Ovary (tissue), 3 donors: Measurements from ENCODE around the gene ASB11.

Experiments used
- CTCF ChIP-seq, 3 donors: fragments of 450-650 bp in 2 of 3; fragments of 200-600 bp in 1 of 3; IDR thresholded peaks; one replicate each; pipeline versions ENCODE4 v1.5.1 to v1.8.0; 2016 to 2022; ENCODE audit warnings: antibody characterized with exemption in 3 of 3, mild to moderate bottlenecking in 1 of 3
- EP300 ChIP-seq: sonication (generic); formaldehyde crosslinking; IDR thresholded peaks from one replicate; pipeline ENCODE4 v1.6.1; 2017; ENCODE audit warnings: antibody characterized with exemption
- POLR2A ChIP-seq: fragments of 450-650 bp; IDR thresholded peaks from one replicate; pipeline ENCODE4 v1.6.1; 2017; ENCODE audit warnings: antibody characterized with exemption, mild to moderate bottlenecking, moderate library complexity
- donor health status: DM: no; HTN: no; CAD: no.

- TF ChIP-seq CTCF (IDR thresholded peaks at IDR 0.05) (no peak), EP300 (no peak), POLR2A (no peak)
These were observed 69.5 kb downstream of the ASB11 start for GRCh38 chrX:15245896-15246295.
